DND-41 (cell line): ENCODE data around the gene SPATA17.

Experiments used
- ATAC-seq: fragments of 200-7000 bp; cut with Tn5 transposase; 3 replicates; pipeline ENCODE4 v1.9.1; 2021; ENCODE audit warnings: low read depth; ENCODE audit not compliant: insufficient read depth
- DNase-seq: peaks from one replicate; pipeline ENCODE4 v3.0.0-alpha.2; 2020
- H2AFZ ChIP-seq: 2 replicates; pipeline ENCODE4 v1.6.0; 2012; ENCODE audit warnings: low read depth, low read length
- H3K27ac ChIP-seq: 2 replicates; pipeline ENCODE4 v1.5.1; 2012; ENCODE audit warnings: low read length, inconsistent platforms
- H3K27me3 ChIP-seq: fragments of 200-600 bp; sonication (generic); 2 replicates; pipeline ENCODE4 v1.6.0; 2012; ENCODE audit warnings: low read length, mild to moderate bottlenecking, inconsistent platforms; ENCODE audit not compliant: insufficient read depth, poor library complexity
- H3K36me3 ChIP-seq: 2 replicates; pipeline ENCODE4 v1.5.1; 2012; ENCODE audit warnings: low read length, inconsistent platforms; ENCODE audit not compliant: insufficient read depth
- H3K4me1 ChIP-seq: 2 replicates; pipeline ENCODE4 v1.5.1; 2012; ENCODE audit warnings: mild to moderate bottlenecking, low read length; ENCODE audit not compliant: insufficient read depth
- H3K4me2 ChIP-seq: 2 replicates; pipeline ENCODE4 v1.6.0; 2012; ENCODE audit warnings: mild to moderate bottlenecking, moderate library complexity, low read length, inconsistent platforms; ENCODE audit not compliant: insufficient read depth
- H3K4me3 ChIP-seq, 2 experiments: fragments of 200-600 bp in 1 of 2; shearing (Covaris generic) in 1 of 2; 2 replicates each; pipeline ENCODE4 v1.5.1; 2012 to 2016; ENCODE audit warnings: inconsistent platforms in 2 of 2, low read length in 2 of 2, mild to moderate bottlenecking in 2 of 2, low read depth in 1 of 2, moderate library complexity in 1 of 2
- H3K79me2 ChIP-seq: 2 replicates; pipeline ENCODE4 v1.6.0; 2012; ENCODE audit warnings: low read length, inconsistent platforms; ENCODE audit not compliant: insufficient read depth
- H3K9ac ChIP-seq: 2 replicates; pipeline ENCODE4 v1.6.0; 2012; ENCODE audit warnings: low read depth, mild to moderate bottlenecking, inconsistent platforms, low read length, moderate library complexity
- H3K9me3 ChIP-seq: 2 replicates; pipeline ENCODE4 v1.5.1; 2012; ENCODE audit warnings: low read length, moderate library complexity, mild to moderate bottlenecking, inconsistent platforms; ENCODE audit not compliant: insufficient read depth, severe bottlenecking
- H4K20me1 ChIP-seq: 2 replicates; pipeline ENCODE4 v1.6.0; 2012; ENCODE audit warnings: low read length; ENCODE audit not compliant: insufficient read depth
- CTCF ChIP-seq: IDR thresholded peaks from 2 replicates; pipeline ENCODE4 v1.5.1; 2012; ENCODE audit warnings: borderline replicate concordance, low read length, moderate library complexity, mild to moderate bottlenecking; ENCODE audit not compliant: poor library complexity, severe bottlenecking; ENCODE audit errors: extremely low read depth
- EZH2 ChIP-seq: IDR thresholded peaks from 3 replicates; pipeline ENCODE4 v1.6.1; 2012; ENCODE audit warnings: borderline replicate concordance, low read depth, mild to moderate bottlenecking, moderate library complexity, low read length, inconsistent platforms; ENCODE audit not compliant: severe bottlenecking

SPATA17 gene

GRCh38 chr1:217769768-217770167 is 138.6 kb downstream of the SPATA17 start:
- no peak for ATAC-seq
- Histone ChIP-seq H3K4me2 (no peak overlapping the region), H4K20me1 (no peaks in the 10 kb centered on the region), H3K4me3 (no peak overlapping the region), H3K27me3 (no peaks in the 10 kb centered on the region), H3K79me2 (no peaks in the 10 kb centered on the region), H3K4me1 (no peaks in the 10 kb centered on the region), H3K9me3 (no peaks in the 10 kb centered on the region), H3K27ac (no peak overlapping the region), H3K36me3 (no peaks in the 10 kb centered on the region), H2AFZ (no peak overlapping the region), H3K9ac (no peak overlapping the region)
- no peak for TF ChIP-seq EZH2
- no peak for TF ChIP-seq CTCF
- DNase-seq: no peak

- no peaks in the 10 kb centered on the region for H3K27me3 ChIP-seq
- no peaks in the 10 kb centered on the region for H3K9me3 ChIP-seq
- no peaks in the 10 kb centered on the region for H3K79me2 ChIP-seq
- H4K20me1 ChIP-seq: no peaks in the 10 kb centered on the region
- ATAC-seq: no peak
- H3K9ac ChIP-seq: no peak overlapping the region
- no peak for TF ChIP-seq EZH2
- TF ChIP-seq CTCF: no peak
- DNase-seq: no peak
- H3K27ac ChIP-seq: no peak overlapping the region
- H3K4me3 ChIP-seq: no peak overlapping the region
- no peaks in the 10 kb centered on the region for H3K36me3 ChIP-seq
- H2AFZ ChIP-seq: no peak overlapping the region
- no peaks in the 10 kb centered on the region for H3K4me1 ChIP-seq
- H3K4me2 ChIP-seq: no peak overlapping the region
Observed at GRCh38 chr1:217770918-217771317, 139.8 kb downstream of the SPATA17 start.

GRCh38 chr1:217776693-217777092 is 145.5 kb downstream of the SPATA17 start:
- no peak for TF ChIP-seq CTCF
- no peak for TF ChIP-seq EZH2
- Histone ChIP-seq H3K9ac (no peak overlapping the region), H3K9me3 (no peaks in the 10 kb centered on the region), H2AFZ (no peak overlapping the region), H3K79me2 (no peaks in the 10 kb centered on the region), H3K4me3 (no peak overlapping the region), H3K27me3 (no peaks in the 10 kb centered on the region), H3K36me3 (no peaks in the 10 kb centered on the region), H4K20me1 (no peaks in the 10 kb centered on the region), H3K27ac (no peak overlapping the region), H3K4me2 (no peak overlapping the region), H3K4me1 (no peaks in the 10 kb centered on the region)
- DNase-seq (no peak), ATAC-seq (no peak)

GRCh38 chr1:217781056-217781455 is 149.9 kb downstream of the SPATA17 start:
- no peaks in the 10 kb centered on the region for H3K36me3 ChIP-seq
- H3K9me3 ChIP-seq: peaks cover 3% of the 10 kb centered on the region
- H3K4me2 ChIP-seq: no peak overlapping the region
- H4K20me1 ChIP-seq: no peaks in the 10 kb centered on the region
- H3K79me2 ChIP-seq: no peaks in the 10 kb centered on the region
- H3K27ac ChIP-seq: no peak overlapping the region
- H3K4me3 ChIP-seq: no peak overlapping the region
- no peaks in the 10 kb centered on the region for H3K4me1 ChIP-seq
- H3K27me3 ChIP-seq: no peaks in the 10 kb centered on the region
- TF ChIP-seq EZH2 (no peak), CTCF (no peak)
- H2AFZ ChIP-seq: no peak overlapping the region
- no peak for ATAC-seq
- H3K9ac ChIP-seq: no peak overlapping the region
- no peak for DNase-seq
